Brain microvascular endothelial cell (primary cell): ENCODE results near the gene CHIT1.

Source experiments
- DNase-seq: peaks from one replicate; pipeline ENCODE4 v3.0.0-alpha.2; 2020
- H3K27ac ChIP-seq: fragments of 250-450 bp; sonication (Bioruptor Pico); 2 replicates; pipeline ENCODE4 v1.5.1; 2020; ENCODE audit warnings: mild to moderate bottlenecking, moderate library complexity
- H3K27me3 ChIP-seq: fragments of 250-450 bp; sonication (Bioruptor Pico); replicated peaks from 2 replicates; pipeline ENCODE4 v1.5.1; 2020; ENCODE audit warnings: mild to moderate bottlenecking
- H3K36me3 ChIP-seq: fragments of 250-450 bp; sonication (Bioruptor Pico); replicated peaks from 2 replicates; pipeline ENCODE4 v1.5.1; 2020; ENCODE audit warnings: mild to moderate bottlenecking
- H3K4me3 ChIP-seq: 2 replicates; pipeline ENCODE4 v1.5.1; 2011; ENCODE audit warnings: low read depth, mild to moderate bottlenecking, control low read depth, low read length, moderate library complexity
- CTCF ChIP-seq: IDR thresholded peaks from 2 replicates; pipeline ENCODE4 v1.5.1; 2011; ENCODE audit warnings: low read depth, mild to moderate bottlenecking, moderate library complexity, low read length, control low read depth, inconsistent platforms; ENCODE audit errors: missing control alignments
- in situ Hi-C: cut with HindIII; loops from 2 replicates; pipeline ENCODE4 v1.10.0; 2017; ENCODE audit warnings: low sequenced_read_pairs, low pct_ligation_motif_present

The CHIT1 gene

GRCh38 chr1:203196371-203196770 lies 33.1 kb downstream of the CHIT1 start:
- in situ Hi-C loops, result no loop called here
- no peak overlapping the region for H3K27ac ChIP-seq
- TF ChIP-seq CTCF, result peak; percentile 27
- no peak for DNase-seq
- H3K36me3 ChIP-seq, result no peaks in the 10 kb centered on the region
- no peak overlapping the region for H3K4me3 ChIP-seq
- H3K27me3 ChIP-seq, result no peaks in the 10 kb centered on the region

- no peaks in the 10 kb centered on the region for H3K36me3 ChIP-seq
- no peak overlapping the region for H3K27ac ChIP-seq
- no peaks in the 10 kb centered on the region for H3K27me3 ChIP-seq
- in situ Hi-C loops, result no loop called here
- TF ChIP-seq CTCF, result no peak
- H3K4me3 ChIP-seq, result no peak overlapping the region
- no peak for DNase-seq
Observed at GRCh38 chr1:203190949-203191348, 38.5 kb downstream of the CHIT1 start.

GRCh38 chr1:203189951-203190352 lies 39.5 kb downstream of the CHIT1 start:
- TF ChIP-seq CTCF, result no peak
- Histone ChIP-seq H3K27ac (no peak overlapping the region), H3K36me3 (no peaks in the 10 kb centered on the region), H3K27me3 (no peaks in the 10 kb centered on the region), H3K4me3 (no peak overlapping the region)
- DNase-seq, result no peak
- in situ Hi-C loops, result no loop called here

GRCh38 chr1:203188686-203189232 lies 40.7 kb downstream of the CHIT1 start:
- DNase-seq, result no peak
- no peaks in the 10 kb centered on the region for H3K36me3 ChIP-seq
- H3K27me3 ChIP-seq, result no peaks in the 10 kb centered on the region
- no peak overlapping the region for H3K4me3 ChIP-seq
- no peak overlapping the region for H3K27ac ChIP-seq
- no peak for TF ChIP-seq CTCF
- in situ Hi-C loops, result no loop called here

GRCh38 chr1:203187689-203188264 lies 41.7 kb downstream of the CHIT1 start:
- no peak for DNase-seq
- no peaks in the 10 kb centered on the region for H3K36me3 ChIP-seq
- TF ChIP-seq CTCF, result no peak
- H3K4me3 ChIP-seq, result no peak overlapping the region
- in situ Hi-C loops, result no loop called here
- no peaks in the 10 kb centered on the region for H3K27me3 ChIP-seq
- H3K27ac ChIP-seq, result no peak overlapping the region

- in situ Hi-C loops, result no loop called here
- DNase-seq, result no peak
- Histone ChIP-seq H3K4me3 (no peak overlapping the region), H3K27me3 (no peaks in the 10 kb centered on the region), H3K27ac (no peak overlapping the region), H3K36me3 (no peaks in the 10 kb centered on the region)
- TF ChIP-seq CTCF, result no peak
Observed at GRCh38 chr1:203187304-203187685, 42.2 kb downstream of the CHIT1 start.
